HS-27A (cell line): ENCODE measurements around the gene EXOG.

Experiments
- DNase-seq: peaks from one replicate; pipeline ENCODE4 v3.0.0-alpha.2; 2012; ENCODE audit warnings: low read depth, missing footprints

EXOG gene, protein sequence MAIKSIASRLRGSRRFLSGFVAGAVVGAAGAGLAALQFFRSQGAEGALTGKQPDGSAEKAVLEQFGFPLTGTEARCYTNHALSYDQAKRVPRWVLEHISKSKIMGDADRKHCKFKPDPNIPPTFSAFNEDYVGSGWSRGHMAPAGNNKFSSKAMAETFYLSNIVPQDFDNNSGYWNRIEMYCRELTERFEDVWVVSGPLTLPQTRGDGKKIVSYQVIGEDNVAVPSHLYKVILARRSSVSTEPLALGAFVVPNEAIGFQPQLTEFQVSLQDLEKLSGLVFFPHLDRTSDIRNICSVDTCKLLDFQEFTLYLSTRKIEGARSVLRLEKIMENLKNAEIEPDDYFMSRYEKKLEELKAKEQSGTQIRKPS

DNA sequence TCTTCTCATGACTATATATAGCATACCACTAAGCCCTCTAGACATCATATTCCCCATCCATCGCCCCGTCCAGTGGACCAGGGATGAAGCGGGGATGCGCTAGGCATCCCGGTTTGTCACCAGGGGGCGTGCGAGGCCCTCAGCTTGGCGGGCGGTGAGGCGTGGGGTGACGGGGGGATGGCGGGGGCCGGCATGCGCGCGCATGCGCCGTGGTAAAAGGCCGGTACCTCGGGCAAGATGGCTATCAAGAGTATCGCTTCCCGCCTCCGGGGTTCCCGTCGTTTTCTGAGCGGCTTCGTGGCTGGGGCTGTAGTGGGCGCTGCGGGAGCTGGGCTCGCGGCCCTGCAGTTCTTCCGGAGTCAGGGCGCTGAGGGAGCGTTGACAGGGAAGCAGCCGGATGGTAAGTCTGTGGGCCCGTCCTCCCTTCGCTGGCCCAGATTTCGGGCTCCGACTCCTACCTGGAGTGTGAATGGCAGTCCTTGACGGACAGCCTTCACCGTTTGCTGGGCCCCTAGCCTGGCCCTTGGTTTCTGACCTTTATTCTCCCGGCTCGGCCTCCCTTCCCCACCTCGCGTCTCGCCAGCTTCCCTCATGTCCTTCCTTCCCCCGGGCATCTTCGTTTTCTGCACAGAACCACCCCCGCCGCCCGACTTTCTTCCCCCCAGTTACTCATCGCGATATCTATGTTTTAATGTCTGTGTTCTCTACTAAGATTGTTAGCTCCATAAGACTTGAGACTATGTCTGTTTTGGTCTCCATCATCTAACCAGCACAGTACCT is at the start of gene EXOG:
Gene EXOG (plus strand): TSS at position 210 of the 780 bp plus-strand sequence. CDS start 28 bp downstream, at position 238.
- peak; percentile 74 for DNase-seq

DNA sequence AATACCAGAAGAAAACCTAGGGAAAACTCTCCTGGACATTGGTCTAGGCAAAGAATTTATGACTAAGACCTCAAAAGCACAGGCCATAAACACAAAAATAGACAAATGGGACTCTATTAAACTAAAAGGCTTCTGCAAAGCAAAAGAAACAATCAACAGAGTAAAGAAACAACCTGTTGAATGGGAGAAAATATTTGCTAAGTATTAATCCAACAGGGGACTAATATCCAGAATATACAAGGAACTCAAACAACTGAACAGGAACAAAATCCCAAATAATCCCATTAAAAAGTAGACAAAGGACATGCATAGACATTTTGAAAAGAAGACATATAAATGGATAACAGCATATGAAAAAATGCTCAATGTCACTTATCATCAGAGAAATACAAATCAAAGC is 49.3 kb upstream of the EXOG start:
- DNase-seq, result no peak

DNA sequence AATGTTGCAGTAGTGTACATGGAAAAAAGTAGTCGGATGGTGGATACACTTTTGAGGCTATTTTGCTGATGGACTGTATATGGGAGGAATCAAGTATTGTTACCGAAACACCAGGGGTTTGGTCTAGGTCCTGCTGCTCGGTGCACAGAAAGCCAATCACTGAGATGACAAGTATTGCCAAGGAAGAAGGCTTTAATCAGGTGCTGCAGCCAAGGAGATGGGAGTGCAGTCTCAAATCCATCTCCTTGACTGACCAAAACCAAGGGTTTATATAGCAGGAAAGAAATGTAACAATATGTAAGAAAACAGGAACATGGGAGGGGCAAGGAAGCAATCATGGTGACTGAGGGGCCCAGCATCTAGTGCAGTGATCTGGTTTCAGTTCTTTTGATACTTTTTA is 45.3 kb upstream of the EXOG start:
- DNase-seq, result no peak

DNA sequence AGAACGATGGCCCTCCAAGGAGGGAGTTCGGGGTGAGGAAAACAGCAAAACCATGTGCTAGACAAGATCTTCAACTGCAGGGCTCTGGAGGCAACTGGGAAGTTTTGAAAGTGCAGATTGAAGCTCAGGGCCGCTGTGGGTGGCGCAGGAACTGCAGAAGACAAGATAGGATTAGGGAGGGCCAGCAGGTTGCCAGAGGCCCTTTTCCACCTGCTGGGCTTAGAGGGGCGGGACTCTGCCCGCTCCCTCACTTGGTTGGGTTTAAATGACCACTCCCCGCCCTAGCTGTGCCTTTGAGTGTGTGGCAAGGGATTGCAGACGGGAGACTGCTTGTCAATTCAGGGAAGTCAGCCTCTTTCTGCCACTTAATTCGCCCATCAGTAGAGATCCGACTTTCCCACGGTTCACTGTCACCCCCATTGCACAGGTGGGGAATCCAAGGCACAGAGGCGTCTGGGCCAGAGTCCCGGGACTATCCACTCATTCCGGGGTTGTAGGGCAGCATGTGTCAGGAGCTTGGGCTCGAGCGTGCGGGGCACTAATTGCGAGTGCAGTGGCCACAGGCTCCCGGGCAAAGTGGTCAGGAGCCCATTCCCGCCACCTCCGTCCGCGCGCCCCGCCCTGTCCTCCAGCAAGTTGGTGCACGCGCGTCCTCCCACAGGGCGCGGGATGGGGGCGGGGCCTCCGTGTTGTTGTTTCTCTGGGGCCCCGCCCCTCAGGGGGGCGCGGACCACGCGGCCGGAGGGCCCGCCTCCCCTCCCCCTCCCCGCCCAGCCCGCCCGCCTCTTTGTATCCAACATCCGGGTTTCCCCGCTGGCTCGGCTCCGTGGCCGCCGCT is 42.8 kb upstream of the EXOG start, which contains the start of gene ACVR2B:
Gene ACVR2B (plus strand): TSS at position 816 of the 838 bp plus-strand sequence. CDS start 433 bp downstream, outside the sequence.
- DNase-seq, result no peak

DNA sequence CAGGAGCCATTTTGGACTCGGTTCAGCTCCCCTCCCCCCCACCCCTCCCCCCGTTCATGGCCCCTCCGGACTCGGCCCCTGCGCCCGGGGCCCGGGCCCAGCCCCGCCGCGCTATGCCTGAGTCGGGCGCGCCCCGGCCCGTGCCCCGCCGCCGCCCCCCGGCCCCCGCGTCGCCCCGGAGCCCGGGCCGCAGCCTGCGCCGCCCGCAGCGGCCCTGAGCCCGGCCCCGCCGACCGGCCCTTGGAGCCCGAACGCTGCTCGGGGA is 42.3 kb upstream of the EXOG start:
- DNase-seq, result no peak

DNA sequence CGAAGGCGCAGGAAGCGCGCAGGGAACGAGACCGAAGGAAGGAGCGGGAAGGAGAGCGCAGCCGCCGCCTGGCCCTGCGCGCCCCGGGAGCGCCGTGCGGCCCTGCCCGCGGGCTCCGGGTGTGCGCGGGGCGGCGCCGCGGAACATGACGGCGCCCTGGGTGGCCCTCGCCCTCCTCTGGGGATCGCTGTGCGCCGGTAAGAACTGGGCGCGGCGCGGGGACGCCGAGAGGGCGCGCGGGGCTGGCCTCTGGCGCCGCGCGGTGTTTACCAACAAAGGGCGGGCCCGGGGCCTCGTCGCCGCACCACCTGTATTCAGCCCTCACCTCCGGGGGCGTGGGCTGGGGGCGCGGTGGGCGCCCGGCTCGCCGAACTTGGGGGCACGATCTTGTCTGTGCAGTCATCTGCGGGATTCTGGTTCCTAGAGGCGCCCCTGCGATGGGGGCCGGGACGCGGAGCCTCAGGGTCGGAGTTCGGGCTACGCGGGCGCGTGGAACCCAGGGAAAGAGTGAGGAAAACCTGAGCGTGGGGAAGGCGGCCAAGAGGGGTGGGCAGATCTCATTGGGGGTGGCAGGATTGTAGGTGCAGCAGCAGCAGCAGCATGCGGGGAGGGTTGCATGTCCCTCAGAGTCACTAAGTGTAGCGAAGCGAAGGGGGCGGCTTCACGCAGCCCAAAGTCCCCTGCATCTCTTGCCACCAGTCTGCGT is 41.8 kb upstream of the EXOG start:
- DNase-seq, result no peak

DNA sequence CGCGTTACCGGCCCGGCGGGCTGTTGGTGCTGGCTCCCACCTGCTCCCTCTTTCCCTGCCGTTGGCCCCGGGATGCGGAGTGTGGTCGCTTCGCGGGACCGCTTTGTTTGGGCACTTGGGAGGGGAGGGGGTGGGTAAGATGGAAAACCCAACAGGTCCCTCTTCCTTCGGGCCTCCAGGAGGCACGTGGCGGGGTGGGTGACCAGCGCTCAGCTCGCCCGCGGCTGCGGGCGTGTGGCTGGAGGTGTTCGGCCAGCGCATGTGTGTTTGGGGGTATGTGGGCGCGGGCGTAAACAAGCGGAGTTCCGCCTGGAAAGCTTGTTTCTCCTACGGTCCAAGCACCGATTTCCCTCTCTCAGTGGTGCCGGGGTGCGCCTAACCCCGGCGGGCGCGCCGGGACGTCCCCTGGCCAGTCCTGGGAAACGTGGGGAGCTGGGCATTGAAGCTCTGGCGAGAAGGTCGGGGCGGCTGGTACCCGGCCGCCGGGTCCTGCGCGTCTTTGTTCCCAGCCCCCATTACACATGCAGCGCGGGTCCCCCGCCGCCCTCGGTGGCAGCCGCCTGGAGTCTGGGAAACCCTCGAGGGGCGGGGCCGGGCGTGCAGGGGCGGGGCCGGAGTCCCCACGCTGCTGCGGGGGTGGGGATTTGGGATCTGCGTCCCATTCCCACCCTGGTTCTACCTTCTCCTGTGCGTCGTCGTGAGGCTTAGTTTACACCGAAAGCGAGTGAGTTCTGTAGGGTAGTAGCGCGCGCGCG is 41.1 kb upstream of the EXOG start:
- no peak for DNase-seq

DNA sequence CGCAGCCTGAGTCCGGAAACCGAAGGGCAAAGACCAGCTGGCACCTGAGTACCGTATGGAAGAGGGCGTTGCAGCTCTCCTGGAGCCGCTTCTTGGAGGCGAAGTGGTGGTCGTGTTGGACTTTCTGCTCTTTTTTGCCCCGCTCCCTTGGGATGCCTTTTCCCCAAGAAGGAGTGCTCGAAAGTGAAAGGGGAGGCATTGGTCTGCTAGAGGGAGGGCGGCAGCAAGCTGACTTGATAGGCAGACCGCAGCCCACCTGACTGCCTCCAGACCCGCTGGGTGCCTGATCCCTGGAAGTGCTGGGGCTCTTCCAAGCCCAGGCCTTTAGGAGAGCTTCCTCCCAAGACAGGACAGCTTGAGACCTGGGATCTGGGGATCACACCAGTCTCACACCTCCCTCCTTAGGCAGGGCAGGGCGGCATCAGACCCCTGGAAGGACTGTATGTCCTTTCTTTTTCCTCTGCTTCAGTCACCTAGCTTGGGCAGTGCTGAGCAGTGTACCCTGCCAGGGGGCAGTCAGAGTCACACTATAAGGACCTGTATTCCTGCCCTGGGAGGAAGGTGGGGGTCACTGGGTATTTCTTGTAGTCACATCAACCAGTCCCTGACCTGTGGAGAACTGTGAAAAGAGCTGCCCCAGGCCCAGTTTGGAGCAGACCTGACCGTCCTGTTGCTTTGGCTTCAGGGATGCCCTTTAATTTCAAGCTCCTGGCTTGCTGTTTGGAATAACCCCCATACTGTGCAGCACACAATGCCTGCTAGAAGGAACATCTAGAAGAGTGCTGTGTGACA is 40.3 kb upstream of the EXOG start:
- DNase-seq, result no peak

DNA sequence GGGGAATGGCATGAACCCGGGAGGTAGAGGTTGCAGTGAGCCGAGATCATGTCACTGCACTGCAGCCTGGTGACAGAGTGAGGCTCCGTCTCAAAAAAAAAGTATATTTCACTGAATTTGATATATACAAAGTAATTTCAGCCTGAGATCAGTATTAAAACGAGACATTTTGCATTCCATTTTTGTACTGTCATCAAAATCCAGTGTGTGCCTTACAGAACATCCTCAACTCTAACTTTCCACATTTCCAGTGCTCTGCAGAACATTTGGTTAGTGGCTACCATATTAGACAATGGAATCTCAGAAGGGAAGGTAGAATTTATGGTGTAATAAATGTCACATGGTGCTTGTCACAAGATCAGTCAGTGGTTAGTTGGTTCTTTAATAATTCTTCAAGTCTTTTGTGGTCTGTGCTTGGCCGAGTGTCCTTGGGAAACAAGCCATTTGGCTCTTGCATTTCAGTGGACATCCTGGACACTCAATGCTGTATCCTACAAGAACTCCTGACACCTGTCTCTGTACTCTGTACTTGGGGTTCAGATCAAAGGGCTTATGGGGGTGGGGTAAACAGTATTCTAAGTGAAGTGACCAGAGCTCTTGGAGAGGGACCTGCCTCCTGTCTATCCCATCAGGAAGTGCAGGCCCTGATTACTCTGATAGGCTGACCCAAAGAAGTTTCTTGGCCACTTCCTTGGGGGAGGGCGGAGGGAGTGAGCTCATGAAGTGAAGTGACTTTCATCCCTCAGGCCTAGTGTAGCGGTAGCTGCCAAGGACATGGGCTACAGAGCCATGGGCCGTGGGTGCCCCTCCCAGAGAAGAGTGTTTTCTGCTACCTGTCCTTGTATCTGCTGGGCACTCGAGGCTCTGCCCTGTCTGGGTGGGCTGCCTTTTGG is 38.8 kb upstream of the EXOG start:
- no peak for DNase-seq

DNA sequence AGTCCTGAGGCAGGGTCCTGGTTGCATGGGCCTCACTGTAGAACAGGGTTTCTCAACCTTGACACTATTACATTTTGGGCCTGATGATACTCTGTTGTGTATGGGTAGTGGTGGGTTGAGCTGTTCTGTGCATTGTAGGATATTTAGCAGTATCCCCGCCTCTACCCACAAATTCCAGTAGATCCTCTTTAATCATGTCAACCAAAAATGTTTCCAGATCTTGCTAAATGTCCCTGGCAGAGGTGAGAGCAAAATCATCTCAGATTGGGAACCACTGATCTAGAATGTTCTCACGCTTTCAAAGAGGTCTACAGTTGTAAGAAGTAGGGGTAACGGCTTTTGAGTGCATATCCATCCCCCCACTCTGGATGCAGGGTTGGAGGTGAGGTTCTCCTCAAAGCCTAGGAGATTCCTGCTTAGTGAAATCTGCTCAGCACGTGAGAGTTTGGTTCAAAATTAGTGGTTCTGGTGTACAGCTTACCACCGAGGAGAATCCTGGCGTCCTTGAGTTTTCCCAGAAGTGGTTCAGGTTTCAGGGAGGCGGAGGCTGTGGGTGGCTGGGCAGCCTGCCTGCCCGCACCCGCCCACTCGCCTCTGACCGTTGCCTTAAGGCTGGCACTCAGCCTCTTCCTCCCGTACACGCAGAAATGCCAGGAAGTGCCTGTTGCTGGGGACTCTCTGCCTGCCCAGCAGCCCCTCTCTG is 37.2 kb upstream of the EXOG start:
- DNase-seq, result no peak

DNA sequence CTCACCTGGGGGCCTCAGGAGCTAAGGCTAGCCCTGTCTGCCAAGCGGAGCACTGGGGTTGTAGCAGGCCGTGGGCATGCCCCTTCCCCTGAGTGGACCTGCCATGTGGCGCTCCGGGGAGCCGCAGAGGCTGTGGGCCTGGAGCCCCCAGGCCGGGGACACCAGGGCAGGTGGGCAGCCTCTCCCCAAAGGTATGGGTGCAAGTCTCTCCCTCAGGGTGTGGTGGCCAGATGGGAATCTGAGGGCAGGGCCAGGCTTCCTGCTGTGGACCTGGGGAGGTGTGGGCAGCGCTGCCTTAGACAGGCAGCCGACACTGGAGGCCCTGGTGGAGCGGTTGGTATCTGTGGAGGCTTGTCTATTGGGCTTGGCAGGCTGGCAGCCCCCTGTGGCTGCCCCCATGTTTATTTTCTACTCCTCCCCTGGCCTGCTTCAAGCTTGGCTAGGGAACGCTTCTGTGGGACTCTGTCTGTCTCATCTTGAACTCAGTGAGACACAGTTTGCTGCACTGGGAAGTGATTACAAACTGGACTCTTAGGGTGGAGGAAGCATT is 36.6 kb upstream of the EXOG start:
- DNase-seq, result no peak

DNA sequence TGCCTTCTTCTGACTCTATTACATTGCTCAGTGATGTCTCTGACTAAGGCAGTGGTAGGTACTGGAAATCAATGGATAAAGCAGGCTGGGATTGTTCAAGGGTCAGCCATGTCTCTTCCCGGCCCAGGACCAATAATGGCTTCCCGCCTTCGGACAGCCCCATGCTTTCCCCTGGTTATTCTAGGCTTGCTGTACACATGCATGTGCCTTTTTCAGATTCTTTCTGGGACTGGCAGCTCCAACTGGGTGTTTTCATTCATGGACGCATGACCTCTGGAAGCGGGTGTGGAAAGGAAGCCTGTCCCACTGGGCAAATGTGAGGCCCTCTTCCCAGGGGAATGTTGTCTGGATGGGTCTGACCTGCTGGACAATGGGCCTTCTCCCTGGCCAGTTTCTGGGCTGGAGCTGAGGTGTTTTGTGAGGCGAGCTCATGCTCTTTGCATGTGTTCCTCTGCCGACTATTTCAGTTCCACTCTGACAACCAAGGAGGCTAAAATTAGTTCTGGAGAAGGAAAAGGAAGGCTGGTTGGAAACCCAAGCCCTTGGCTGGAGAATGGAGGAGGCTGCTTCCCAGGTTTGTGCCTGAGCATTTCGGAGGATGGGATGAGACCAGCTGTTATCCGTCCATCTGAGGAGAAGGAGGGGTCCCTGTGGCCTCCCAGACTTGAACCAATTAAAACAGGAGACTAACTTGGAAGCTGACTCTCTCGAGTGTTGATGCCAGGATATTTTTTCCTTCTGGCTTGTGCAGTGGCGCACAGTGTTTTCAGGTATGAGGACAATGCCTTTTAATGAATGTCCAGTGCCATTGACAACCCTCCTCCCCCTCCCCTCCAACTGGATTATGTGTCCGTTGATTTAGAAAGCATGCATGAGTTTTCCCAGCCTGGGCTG is 35.5 kb upstream of the EXOG start:
- no peak for DNase-seq

DNA sequence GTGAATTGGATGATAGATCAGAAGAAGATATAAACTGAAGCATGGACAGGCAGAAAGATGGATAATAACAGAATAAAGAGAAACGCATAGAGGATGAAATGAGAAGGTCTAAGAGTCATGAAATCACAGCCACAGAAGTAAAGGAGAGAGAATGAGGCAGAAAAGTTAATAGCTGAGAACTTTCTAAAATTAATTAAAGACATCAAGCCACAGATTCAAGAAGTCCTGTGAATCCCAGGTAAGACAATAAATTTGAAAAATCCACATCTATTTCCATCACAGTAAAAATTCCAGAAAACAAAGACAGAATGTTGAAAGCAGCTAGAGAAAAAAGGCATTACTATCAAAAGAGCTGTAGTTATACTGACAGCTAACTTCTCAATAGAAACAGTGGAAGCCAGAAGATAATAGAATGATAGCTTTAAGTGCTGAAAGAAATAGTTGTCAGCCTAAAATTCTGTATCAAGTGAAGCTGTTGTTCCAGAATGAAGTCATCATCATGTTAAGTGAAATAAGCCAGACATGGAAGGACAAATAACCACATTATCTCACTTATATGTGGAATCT is 30.5 kb upstream of the EXOG start:
- DNase-seq, result no peak

DNA sequence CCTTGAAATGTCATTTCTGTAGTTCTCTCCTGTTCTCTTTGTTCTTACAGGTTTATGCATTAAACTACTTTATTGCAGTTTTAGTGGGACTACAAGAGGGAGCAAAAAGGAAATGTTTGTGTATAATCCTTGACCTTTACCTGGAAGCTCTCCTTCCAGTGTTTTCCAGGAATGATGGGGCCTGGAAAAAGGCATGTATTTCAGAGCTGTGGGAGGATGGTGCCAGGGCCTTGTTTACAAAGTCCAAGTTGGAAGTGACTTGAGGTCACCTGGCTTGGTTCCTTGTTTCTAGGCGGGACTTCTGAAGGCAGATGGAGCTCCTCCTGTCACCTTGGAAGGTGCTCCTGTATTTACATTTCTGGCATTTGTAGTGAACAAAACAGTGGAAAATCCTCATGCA is 27.4 kb upstream of the EXOG start:
- no peak for DNase-seq

DNA sequence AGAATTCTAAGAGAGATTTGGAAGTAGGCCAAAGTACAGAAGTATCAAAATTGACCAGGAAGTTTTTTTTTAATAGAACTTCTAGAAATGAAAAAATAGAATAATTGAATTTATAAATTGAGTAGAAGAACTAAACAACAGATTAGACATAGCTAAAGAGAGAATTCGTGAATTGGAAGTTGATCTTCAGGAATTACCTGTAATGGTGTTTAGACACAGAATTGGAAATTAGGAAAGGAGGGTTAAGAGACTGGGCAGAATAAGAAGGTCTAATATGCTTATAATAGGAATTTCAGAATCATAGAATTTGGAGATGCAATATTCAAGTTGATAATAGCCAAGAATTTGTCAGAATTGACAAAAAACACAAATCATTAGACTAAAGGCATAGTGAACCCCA is 26.3 kb upstream of the EXOG start:
- DNase-seq, result no peak

DNA sequence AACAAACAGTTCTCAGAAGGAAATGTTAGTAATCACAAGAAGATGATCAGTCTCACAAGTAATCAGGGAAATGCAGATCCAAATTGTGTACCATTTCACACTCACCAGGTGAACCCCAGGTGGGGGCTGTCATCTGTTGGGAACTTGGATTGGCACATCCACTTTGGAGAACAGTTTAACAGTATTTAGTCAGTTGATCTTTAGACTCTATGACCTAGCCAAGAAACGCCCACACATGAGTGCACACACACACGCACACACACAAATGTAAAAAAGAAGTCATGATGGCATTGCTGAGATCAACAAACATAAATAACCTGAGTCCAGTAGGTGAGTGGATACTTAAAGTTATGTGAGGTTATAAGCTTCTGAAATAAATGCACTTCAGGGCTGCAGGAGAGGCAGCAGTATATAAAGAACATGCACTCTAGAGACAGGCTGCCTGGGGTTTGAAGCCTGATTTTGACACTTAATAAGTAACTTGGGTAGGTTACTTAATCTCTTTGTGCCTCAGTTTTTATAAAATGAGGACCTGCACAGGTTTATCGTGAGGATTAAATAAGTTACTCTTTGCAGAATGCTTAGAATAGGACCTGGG is 24.8 kb upstream of the EXOG start:
- DNase-seq, result no peak

DNA sequence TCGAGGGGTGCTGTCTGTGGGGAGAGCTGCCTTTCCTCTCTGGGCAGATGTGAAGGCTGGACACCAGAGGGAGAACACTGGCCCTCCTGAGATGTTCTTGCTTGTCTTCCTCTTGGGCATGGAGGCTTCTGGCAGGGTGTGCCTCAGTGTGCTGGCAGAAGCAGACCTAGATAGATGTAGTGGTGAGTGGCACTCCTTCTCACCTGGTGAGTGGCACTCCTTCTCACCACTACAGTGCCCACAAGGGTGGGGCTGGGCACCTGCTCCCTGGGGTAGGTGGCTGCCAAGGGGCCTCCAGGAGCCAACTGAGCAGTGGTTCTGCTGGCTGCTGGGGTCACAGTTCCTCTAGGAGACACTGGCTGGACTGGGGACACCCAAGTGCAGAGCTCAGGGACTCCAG is 23.8 kb upstream of the EXOG start:
- no peak for DNase-seq
